Retinal pigment epithelial cell (primary cell): ENCODE measurements around the gene IRF2.

Source experiments
- DNase-seq: peaks from one replicate; pipeline ENCODE4 v3.0.0-alpha.2; 2010; ENCODE audit warnings: low read depth
- H3K4me3 ChIP-seq: 2 replicates; pipeline ENCODE4 v1.5.1; 2011; ENCODE audit warnings: mild to moderate bottlenecking, low read length, control low read depth, moderate library complexity
- TF ChIP-seq, protein P1 (sequence below): conservative IDR thresholded peaks from 2 replicates; pipeline ENCODE4 v1.5.1; 2011; ENCODE audit warnings: low read depth, low read length, control low read depth, inconsistent platforms

IRF2 gene

DNA sequence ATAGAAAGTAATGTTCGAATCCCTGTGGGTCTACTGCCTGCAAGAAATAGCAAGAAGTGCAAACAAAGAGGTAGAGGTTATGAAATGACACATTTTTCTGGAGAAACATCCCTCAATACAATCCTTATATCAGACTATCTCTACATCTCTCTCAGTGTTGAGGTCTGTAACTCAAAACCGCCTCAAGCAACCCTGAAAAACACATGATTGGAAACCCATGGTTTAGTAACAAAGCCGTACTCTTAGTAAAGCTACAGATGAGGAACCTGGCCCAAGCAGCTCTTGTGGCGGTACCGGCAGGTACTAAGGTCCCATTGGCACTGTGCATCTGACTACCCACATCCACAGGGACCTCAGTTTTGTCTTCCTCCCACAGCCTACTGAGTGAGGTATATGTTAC, 53.9 kb downstream of the IRF2 start:
- DNase-seq = no peak
- TF ChIP-seq, protein P1, sequence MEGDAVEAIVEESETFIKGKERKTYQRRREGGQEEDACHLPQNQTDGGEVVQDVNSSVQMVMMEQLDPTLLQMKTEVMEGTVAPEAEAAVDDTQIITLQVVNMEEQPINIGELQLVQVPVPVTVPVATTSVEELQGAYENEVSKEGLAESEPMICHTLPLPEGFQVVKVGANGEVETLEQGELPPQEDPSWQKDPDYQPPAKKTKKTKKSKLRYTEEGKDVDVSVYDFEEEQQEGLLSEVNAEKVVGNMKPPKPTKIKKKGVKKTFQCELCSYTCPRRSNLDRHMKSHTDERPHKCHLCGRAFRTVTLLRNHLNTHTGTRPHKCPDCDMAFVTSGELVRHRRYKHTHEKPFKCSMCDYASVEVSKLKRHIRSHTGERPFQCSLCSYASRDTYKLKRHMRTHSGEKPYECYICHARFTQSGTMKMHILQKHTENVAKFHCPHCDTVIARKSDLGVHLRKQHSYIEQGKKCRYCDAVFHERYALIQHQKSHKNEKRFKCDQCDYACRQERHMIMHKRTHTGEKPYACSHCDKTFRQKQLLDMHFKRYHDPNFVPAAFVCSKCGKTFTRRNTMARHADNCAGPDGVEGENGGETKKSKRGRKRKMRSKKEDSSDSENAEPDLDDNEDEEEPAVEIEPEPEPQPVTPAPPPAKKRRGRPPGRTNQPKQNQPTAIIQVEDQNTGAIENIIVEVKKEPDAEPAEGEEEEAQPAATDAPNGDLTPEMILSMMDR = no peak
- no peak overlapping the region for H3K4me3 ChIP-seq

DNA sequence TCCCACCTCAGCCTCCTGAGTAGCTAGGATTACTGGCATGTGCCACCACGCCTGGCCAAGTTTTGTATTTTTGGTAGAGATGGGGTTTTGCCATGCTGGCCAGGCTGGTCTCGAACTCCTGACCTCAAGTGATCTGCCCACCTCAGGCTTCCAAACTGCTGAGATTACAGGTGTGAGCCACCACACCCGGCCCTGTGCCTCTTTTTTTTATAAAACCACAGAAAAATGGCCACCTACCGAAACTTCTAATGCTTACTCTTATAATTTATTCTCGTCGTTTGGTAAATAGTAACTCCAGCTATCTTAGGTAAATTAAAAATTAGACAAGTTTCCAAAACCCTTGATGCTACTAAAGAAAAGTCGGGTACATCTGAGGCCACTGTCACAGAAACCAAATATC, 54.4 kb downstream of the IRF2 start:
- DNase-seq = no peak
- TF ChIP-seq, protein P1 = no peak
- no peak overlapping the region for H3K4me3 ChIP-seq

DNA sequence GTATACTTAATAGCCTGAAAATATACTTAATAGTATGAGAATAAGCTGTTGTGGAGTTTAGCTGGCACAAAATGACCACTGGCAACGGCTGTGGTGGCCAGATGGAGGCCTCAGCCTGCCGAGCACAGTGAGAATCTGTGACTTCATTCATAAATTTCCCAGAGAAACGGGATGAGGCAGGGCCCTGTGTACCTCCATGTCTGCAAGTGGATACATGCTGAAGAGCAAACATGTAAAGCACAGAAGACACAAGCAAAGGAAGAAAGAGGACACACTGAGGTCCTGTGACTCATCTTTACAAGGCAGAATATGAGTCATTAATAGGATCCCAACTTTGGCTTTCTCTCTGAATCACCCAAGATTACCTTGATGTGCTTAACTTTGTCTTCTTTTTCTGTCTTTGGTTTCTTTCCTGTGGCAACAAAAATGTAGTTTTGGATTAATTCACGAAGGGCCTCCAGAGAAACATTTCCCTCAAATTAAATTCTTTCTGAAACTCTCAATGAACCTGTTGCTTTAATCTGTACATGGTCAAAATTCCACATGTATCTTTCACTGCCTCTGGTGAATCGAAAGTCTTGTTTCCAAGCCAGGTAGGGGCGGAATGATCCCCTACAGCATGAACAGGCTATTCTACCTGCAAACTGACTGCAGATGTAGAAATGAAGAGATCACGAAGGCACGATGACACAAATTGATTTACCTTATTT, 56.4 kb downstream of the IRF2 start:
- TF ChIP-seq, protein P1 = no peak
- DNase-seq = no peak
- no peak overlapping the region for H3K4me3 ChIP-seq

DNA sequence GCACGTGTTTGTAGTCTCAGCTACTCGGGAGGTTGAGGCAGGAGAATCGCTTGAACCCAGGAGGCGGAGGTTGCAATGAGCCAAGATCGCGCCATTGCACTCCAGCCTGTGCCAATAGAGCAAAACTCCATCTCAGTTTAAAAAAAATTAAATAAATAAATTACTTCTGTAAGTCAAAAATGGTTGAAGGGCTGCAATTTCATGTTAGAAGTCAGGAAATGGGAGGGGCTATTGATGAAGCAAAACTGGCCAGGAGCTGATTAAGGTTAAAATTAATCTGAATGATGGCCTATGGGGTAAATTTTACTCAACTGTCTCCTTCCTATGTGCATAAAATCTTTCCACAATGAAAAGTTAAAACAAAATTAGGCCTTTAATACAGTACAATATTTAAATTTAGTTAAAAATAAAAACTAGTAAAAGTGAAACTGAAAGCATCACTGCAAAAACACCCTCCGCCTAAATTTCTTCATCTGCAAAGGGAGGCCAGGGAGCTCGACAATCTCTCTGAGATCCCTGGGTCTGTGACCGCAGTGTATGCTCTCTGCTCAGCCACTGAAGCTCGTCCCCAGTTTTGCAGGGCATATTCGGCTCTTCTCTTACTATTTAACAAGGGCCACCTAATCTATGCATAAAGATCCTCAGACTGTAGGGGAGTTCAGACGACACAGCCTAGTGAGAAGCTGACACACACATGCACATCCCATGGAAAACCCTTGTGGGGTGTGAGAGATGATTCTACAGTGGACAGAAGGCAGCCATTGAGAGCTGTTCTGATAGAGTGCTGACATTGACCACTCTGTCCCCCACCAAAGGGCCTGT, 57.2 kb downstream of the IRF2 start:
- TF ChIP-seq, protein P1 = no peak
- no peak overlapping the region for H3K4me3 ChIP-seq
- no peak for DNase-seq

DNA sequence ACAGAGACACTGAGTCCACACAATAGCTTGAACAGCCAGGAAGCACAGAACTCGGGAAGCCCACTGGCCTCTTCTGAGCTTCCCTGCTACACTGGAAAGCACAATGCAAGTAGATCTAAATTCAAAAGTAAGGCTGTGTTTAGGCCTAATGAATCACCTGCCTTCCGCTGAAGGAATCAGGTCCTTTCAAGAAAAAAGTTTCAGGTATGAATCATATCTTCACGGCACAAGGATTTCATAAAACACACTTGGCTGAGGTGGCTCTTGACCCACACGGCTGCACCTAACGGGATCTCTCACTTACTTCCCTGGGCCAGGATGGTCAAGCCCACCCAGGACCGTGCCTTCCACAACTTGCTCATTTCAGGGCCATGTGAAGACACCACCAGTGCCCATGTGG, 59.3 kb downstream of the IRF2 start:
- H3K4me3 ChIP-seq = no peak overlapping the region
- TF ChIP-seq, protein P1 = no peak
- DNase-seq = no peak

DNA sequence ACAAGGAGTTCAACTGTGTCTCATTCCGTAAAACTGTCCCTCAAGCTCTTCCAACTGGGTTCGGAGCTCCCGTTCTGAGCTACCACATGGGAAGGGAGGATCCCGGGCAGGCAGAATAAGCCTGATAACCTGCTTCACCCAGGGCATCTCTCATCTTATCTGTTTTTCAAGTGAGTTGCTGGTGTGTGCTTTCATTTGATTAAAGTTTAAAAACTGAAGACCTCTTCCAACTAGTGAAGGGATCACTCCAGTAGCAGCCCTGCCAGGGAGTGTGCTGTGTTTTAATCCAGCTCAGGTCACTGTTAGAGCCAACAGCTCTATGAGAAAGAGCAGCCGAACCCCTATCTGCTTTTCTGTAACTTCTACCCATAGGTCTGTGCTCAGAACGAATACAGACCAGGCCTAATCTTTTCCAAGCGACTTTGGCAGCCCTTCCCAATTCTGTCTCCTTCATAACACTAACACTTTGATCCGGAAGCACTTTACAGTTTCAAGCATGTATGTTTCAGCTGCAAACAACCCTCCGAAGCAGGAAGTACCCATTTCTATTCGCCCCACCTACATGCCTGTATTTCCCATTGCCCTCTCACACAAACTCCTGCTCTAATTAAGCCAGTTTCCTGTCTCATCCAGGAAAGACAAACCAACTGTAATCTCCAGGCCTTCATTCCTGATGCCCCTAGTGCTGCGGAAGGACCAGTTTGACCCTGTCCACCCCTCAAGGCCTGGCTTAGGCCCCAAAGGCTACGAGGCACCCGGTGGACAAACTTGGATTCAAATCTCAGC, 60.9 kb downstream of the IRF2 start:
- TF ChIP-seq, protein P1 = no peak
- no peak overlapping the region for H3K4me3 ChIP-seq

More for the DNA sequence above, 60.9 kb downstream of the IRF2 start:
- no peak for DNase-seq
